ENCODE data around the gene SNTG2. TPM values are rescaled to one million over a fixed set of nuclear protein-coding genes. Genes with fewer than 3 reads are reported as not detected.
"Not testable (repeated sequence)": the region's sequence is repeated elsewhere in the genome, so short reads cannot be mapped to it uniquely, and the experiment has no call there.

Gene SNTG2
- total RNA-seq, 2 experiments from 2014 or later: 2.9 to 3.5 TPM

GRCh38 chr2:1407950-1408675 lies 457.5 kb downstream of the SNTG2 start:
- POLR2A ChIA-PET: no interaction called here
- Mint-ChIP-seq H3K27ac (no peak overlapping the region), H3K36me3 (no peaks in the 10 kb centered on the region), H3K9me3 (peaks cover 5% of the 10 kb centered on the region), H3K4me1 (no peaks in the 10 kb centered on the region), H3K27me3 (no peaks in the 10 kb centered on the region), H3K4me3 (no peak overlapping the region)
- DNase-seq: no peak
- ATAC-seq (ENCODE audit: low read depth): no peak

- H3K4me1 Mint-ChIP-seq: no peaks in the 10 kb centered on the region
- ATAC-seq (ENCODE audit: low read depth) (no peak), DNase-seq (no peak)
- H3K27ac Mint-ChIP-seq: no peak within 1 kb of the TSS
- no peaks in the 10 kb centered on the region for H3K27me3 Mint-ChIP-seq
- POLR2A ChIA-PET: no interaction called here
- no peak within 1 kb of the TSS for H3K4me3 Mint-ChIP-seq
- H3K36me3 Mint-ChIP-seq: no peaks in the 10 kb centered on the region
- no peaks in the 10 kb centered on the region for H3K9me3 Mint-ChIP-seq
These were observed 462.6 kb downstream of the SNTG2 start, which contains the start of gene TPO for GRCh38 chr2:1413156-1413710. Gene TPO, plus strand, starts transcription at chr2:1413463. Its CDS starts 946 bp downstream, at chr2:1414409.

GRCh38 chr2:1414121-1414520 lies 463.5 kb downstream of the SNTG2 start:
- POLR2A ChIA-PET: no interaction called here

GRCh38 chr2:1414901-1415300 lies 464.3 kb downstream of the SNTG2 start:
- H3K27ac Mint-ChIP-seq; H3K9me3 Mint-ChIP-seq; H3K4me3 Mint-ChIP-seq; POLR2A ChIA-PET; H3K4me1 Mint-ChIP-seq; ATAC-seq (ENCODE audit: low read depth); DNase-seq; H3K36me3 Mint-ChIP-seq; H3K27me3 Mint-ChIP-seq: not testable (repeated sequence)

More at GRCh38 chr2:1414121-1414520, 463.5 kb downstream of the SNTG2 start:
- ATAC-seq (ENCODE audit: low read depth) (no peak), DNase-seq (no peak)
- Mint-ChIP-seq H3K36me3 (no peaks in the 10 kb centered on the region), H3K9me3 (no peaks in the 10 kb centered on the region), H3K27ac (no peak overlapping the region), H3K4me1 (no peaks in the 10 kb centered on the region), H3K4me3 (no peak overlapping the region), H3K27me3 (no peaks in the 10 kb centered on the region)

GRCh38 chr2:1415501-1415900 lies 464.9 kb downstream of the SNTG2 start:
- no peaks in the 10 kb centered on the region for H3K4me1 Mint-ChIP-seq
- DNase-seq (no peak), ATAC-seq (ENCODE audit: low read depth) (no peak)
- no peaks in the 10 kb centered on the region for H3K27me3 Mint-ChIP-seq
- no peak overlapping the region for H3K4me3 Mint-ChIP-seq
- no peaks in the 10 kb centered on the region for H3K36me3 Mint-ChIP-seq
- POLR2A ChIA-PET: no interaction called here
- no peaks in the 10 kb centered on the region for H3K9me3 Mint-ChIP-seq
- no peak overlapping the region for H3K27ac Mint-ChIP-seq
